BLaER1 (cell line): ENCODE data around the gene CNTN5.

Experiments used
- H3K27ac ChIP-seq: shearing (Covaris generic); formaldehyde crosslinking; 2 replicates; pipeline ENCODE4 v1.8.1; 2022
- H3K27me3 ChIP-seq: shearing (Covaris generic); formaldehyde crosslinking; 2 replicates; pipeline ENCODE4 v1.8.1; 2022
- H3K36me3 ChIP-seq: shearing (Covaris generic); formaldehyde crosslinking; 2 replicates; pipeline ENCODE4 v1.8.1; 2022
- H3K4me1 ChIP-seq: shearing (Covaris generic); formaldehyde crosslinking; 2 replicates; pipeline ENCODE4 v1.8.1; 2022
- H3K4me2 ChIP-seq: shearing (Covaris generic); formaldehyde crosslinking; 2 replicates; pipeline ENCODE4 v1.8.1; 2022
- H3K4me3 ChIP-seq: shearing (Covaris generic); formaldehyde crosslinking; 2 replicates; pipeline ENCODE4 v1.8.1; 2022
- H3K9ac ChIP-seq: shearing (Covaris generic); formaldehyde crosslinking; 2 replicates; pipeline ENCODE4 v1.8.1; 2022
- H3K9me3 ChIP-seq: shearing (Covaris generic); formaldehyde crosslinking; 2 replicates; pipeline ENCODE4 v1.8.1; 2022
- H4K20me1 ChIP-seq: shearing (Covaris generic); formaldehyde crosslinking; 2 replicates; pipeline ENCODE4 v1.8.1; 2022
- Cebpa-rat ChIP-seq: shearing (Covaris generic); IDR thresholded peaks from 2 replicates; pipeline ENCODE4 v1.8.1; 2022

CNTN5 gene

GRCh38 chr11:100013011-100013410, 992.3 kb downstream of the CNTN5 start:
- peaks cover 18% of the 10 kb centered on the region for H3K4me1 ChIP-seq
- H3K9ac ChIP-seq, result no peak overlapping the region
- no peak overlapping the region for H3K27ac ChIP-seq
- no peaks in the 10 kb centered on the region for H3K36me3 ChIP-seq
- no peak for TF ChIP-seq Cebpa-rat
- H3K9me3 ChIP-seq, result no peaks in the 10 kb centered on the region
- no peaks in the 10 kb centered on the region for H3K27me3 ChIP-seq
- no peak overlapping the region for H3K4me2 ChIP-seq
- no peaks in the 10 kb centered on the region for H4K20me1 ChIP-seq
- no peak overlapping the region for H3K4me3 ChIP-seq

DNA sequence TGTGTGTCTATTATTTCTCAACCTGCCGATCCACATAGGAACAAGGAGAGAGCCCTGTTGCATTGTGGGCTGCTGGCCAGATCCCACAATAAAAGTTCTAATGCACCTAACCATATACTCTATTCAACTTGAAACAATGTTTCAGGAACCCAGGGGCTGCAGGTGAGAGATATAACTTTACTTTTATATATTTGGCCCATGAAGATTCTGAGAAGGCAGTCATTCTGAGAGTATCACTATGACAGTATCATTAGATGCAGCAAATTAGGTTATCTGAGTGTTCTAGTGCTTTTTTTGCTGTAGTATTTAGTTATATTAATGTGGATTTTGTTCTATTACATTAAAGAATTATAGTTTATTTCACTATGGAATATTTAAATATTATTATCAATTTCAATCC, 1011.2 kb downstream of the CNTN5 start:
- H3K36me3 ChIP-seq, result no peaks in the 10 kb centered on the region
- H3K4me3 ChIP-seq, result no peak overlapping the region
- no peak overlapping the region for H3K4me2 ChIP-seq
- no peak overlapping the region for H3K9ac ChIP-seq
- no peaks in the 10 kb centered on the region for H3K4me1 ChIP-seq
- no peak overlapping the region for H3K27ac ChIP-seq
- no peak for TF ChIP-seq Cebpa-rat
- H3K9me3 ChIP-seq, result peaks cover 4% of the 10 kb centered on the region
- H3K27me3 ChIP-seq, result no peaks in the 10 kb centered on the region
- no peaks in the 10 kb centered on the region for H4K20me1 ChIP-seq

DNA sequence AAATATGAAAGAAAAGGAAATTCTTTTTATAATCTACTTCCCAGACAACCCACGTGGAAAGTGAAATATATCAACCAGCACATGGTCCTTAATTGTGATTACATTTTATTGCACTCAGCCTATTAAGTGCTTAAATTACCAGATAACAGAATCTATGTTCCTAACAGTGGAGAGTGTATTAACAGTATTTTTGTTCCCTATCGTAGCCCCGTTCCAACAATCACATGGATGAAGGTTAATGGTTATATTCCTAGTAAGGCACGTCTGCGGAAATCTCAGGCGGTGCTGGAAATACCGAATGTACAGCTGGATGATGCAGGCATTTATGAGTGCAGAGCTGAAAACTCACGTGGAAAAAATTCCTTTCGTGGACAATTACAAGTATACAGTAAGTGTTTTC, 1040.3 kb downstream of the CNTN5 start:
- Histone ChIP-seq H3K9me3 (no peaks in the 10 kb centered on the region), H3K4me3 (no peak overlapping the region), H4K20me1 (no peaks in the 10 kb centered on the region), H3K4me1 (no peaks in the 10 kb centered on the region), H3K27me3 (no peaks in the 10 kb centered on the region), H3K36me3 (no peaks in the 10 kb centered on the region), H3K27ac (no peak overlapping the region), H3K4me2 (no peak overlapping the region), H3K9ac (no peak overlapping the region)
- TF ChIP-seq Cebpa-rat, result no peak

GRCh38 chr11:100066399-100066798, 1045.7 kb downstream of the CNTN5 start:
- Histone ChIP-seq H4K20me1 (no peaks in the 10 kb centered on the region), H3K27ac (no peak overlapping the region), H3K4me1 (no peaks in the 10 kb centered on the region), H3K9me3 (no peaks in the 10 kb centered on the region), H3K36me3 (no peaks in the 10 kb centered on the region), H3K9ac (no peak overlapping the region), H3K27me3 (no peaks in the 10 kb centered on the region), H3K4me3 (no peak overlapping the region), H3K4me2 (no peak overlapping the region)
- TF ChIP-seq Cebpa-rat, result no peak

DNA sequence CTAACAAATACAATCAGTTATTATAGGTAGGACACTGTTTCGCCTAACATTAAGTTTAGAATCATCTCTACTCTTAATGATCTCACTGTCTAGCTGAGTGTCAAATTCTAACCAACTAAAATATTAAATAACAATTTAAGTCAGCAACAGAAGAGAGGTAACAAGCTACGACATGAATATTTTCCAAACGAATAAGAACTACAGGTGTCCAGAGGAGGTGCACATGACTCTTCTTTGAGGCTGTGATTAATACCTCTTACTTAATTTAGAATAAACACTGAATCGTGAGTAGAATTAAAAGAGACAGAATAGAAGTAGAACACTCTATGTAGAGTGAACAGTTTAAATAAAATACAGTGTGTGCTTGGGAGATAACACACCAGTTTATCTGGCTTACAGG, 1047.4 kb downstream of the CNTN5 start:
- TF ChIP-seq Cebpa-rat, result no peak

DNA sequence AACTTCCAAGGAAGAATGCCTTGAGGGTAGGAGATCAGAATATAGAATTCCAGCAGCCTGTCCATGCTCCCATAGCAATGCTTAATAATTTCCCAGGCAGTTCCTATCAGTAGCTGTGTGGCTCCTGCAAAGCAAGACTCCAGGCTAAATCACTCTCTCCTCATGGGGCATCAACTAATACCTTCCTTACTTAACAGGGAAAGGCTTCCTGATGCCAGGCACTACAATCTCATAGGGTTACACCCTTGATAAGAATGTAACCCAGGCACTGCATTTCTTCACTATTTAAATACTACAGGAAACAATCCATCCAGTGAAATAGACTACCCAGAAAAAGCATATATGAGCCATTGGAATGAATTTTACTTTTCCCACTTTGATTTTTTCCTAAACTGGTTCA, 1051.4 kb downstream of the CNTN5 start:
- H3K9ac ChIP-seq, result no peak overlapping the region
- no peak overlapping the region for H3K4me2 ChIP-seq
- no peaks in the 10 kb centered on the region for H3K27me3 ChIP-seq
- no peak overlapping the region for H3K27ac ChIP-seq
- H4K20me1 ChIP-seq, result no peaks in the 10 kb centered on the region
- H3K4me3 ChIP-seq, result no peak overlapping the region
- H3K4me1 ChIP-seq, result no peaks in the 10 kb centered on the region
- TF ChIP-seq Cebpa-rat, result no peak
- no peaks in the 10 kb centered on the region for H3K9me3 ChIP-seq
- H3K36me3 ChIP-seq, result no peaks in the 10 kb centered on the region

More for the DNA sequence above, 1047.4 kb downstream of the CNTN5 start:
- no peaks in the 10 kb centered on the region for H3K27me3 ChIP-seq
- H3K9ac ChIP-seq, result no peak overlapping the region
- H3K9me3 ChIP-seq, result no peaks in the 10 kb centered on the region
- H3K4me1 ChIP-seq, result no peaks in the 10 kb centered on the region
- no peak overlapping the region for H3K27ac ChIP-seq
- H4K20me1 ChIP-seq, result no peaks in the 10 kb centered on the region
- H3K36me3 ChIP-seq, result no peaks in the 10 kb centered on the region
- H3K4me3 ChIP-seq, result no peak overlapping the region
- H3K4me2 ChIP-seq, result no peak overlapping the region

GRCh38 chr11:100080381-100080780, 1059.6 kb downstream of the CNTN5 start:
- H3K4me1 ChIP-seq, result no peaks in the 10 kb centered on the region
- H3K4me3 ChIP-seq, result no peak overlapping the region
- H3K9ac ChIP-seq, result no peak overlapping the region
- H3K27ac ChIP-seq, result no peak overlapping the region
- TF ChIP-seq Cebpa-rat, result no peak
- H3K4me2 ChIP-seq, result no peak overlapping the region
- H4K20me1 ChIP-seq, result no peaks in the 10 kb centered on the region
- H3K36me3 ChIP-seq, result no peaks in the 10 kb centered on the region
- H3K27me3 ChIP-seq, result no peaks in the 10 kb centered on the region
- no peaks in the 10 kb centered on the region for H3K9me3 ChIP-seq

DNA sequence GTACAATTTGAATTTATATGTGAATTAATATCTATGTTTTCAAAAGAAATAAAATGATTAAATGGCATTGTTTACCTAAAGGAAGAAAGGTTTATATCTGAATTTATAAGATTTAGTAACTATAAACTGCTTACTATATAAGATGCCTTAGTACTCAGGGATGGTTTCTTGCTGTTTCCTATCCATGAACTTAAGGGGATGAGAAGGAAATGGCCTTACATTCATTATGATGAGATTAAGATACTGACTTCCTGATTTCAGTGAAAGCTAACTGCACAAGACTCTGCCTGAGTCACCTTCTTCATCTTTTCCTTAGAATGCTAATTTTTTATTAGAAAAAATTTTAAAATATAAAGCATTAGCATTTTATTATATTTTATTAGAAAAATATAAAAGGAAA, 1060.1 kb downstream of the CNTN5 start:
- no peak overlapping the region for H3K27ac ChIP-seq
- no peaks in the 10 kb centered on the region for H3K9me3 ChIP-seq
- no peak overlapping the region for H3K9ac ChIP-seq

DNA sequence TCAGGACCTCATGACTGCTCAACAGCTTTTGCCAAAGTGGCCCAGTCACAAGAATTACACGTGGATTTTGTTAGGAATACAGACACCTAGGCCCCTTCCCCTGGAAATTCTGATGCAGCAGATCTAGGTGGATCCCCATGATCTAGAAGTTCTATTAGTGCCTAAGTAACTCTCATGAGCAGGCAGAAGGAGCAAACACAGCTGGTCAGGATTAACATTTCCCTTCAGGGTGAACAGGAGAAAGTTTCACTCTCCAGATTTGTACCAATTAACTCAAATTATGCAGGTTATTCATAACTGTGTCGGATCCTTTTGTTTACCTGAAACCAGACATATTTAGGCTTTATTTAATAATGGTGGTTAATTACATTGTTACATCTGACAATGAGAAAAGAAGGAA, 1072.9 kb downstream of the CNTN5 start:
- H3K4me1 ChIP-seq, result no peaks in the 10 kb centered on the region
- no peak overlapping the region for H3K4me2 ChIP-seq
- H3K4me3 ChIP-seq, result no peak overlapping the region
- no peaks in the 10 kb centered on the region for H3K9me3 ChIP-seq
- H3K9ac ChIP-seq, result no peak overlapping the region
- no peak overlapping the region for H3K27ac ChIP-seq
- TF ChIP-seq Cebpa-rat, result no peak
- no peaks in the 10 kb centered on the region for H3K36me3 ChIP-seq
- H3K27me3 ChIP-seq, result no peaks in the 10 kb centered on the region
- no peaks in the 10 kb centered on the region for H4K20me1 ChIP-seq

More for the DNA sequence above, 1060.1 kb downstream of the CNTN5 start:
- H3K4me1 ChIP-seq, result no peaks in the 10 kb centered on the region
- no peaks in the 10 kb centered on the region for H3K27me3 ChIP-seq
- H3K4me3 ChIP-seq, result no peak overlapping the region
- H3K4me2 ChIP-seq, result no peak overlapping the region
- TF ChIP-seq Cebpa-rat, result no peak
- no peaks in the 10 kb centered on the region for H4K20me1 ChIP-seq
- H3K36me3 ChIP-seq, result no peaks in the 10 kb centered on the region

DNA sequence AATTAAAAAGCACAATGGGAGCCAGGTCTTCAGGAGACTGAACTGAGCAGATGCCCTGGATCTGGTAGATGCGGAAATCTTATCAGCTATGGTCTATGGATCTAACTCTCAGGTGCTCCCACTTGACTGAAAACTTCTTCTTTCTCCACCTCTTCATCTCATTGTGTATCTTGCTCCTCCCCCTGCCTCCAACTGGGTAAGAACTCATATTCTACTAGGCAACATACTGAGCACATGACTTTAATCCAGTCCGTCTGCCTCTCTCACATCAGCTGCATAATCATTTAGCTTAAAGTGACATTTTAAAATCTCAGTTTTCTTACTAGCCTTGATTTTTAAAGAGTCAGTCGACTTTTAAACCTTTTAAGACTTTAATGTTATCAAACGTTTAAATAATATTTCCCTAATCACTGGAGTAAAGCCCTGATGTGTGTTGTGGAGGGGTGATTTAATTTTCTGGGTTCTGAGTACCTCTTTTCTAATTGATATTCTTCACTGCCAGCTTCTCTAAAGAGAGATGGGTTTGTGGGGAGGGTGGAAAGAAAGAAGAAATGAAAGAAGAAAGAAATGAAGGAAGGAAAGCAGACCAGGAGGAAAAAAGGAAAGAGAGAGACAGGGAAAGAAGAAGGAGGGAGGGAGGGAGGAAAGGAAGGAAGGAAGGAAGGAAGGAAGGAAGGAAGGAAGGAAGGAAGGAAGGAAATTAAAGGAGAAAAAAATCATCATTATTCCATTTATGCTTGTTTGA, 1073.5 kb downstream of the CNTN5 start:
- H3K4me2 ChIP-seq, result no peak overlapping the region
- H3K4me1 ChIP-seq, result no peaks in the 10 kb centered on the region
- H4K20me1 ChIP-seq, result no peaks in the 10 kb centered on the region
- TF ChIP-seq Cebpa-rat, result no peak
- H3K4me3 ChIP-seq, result no peak overlapping the region
- no peak overlapping the region for H3K9ac ChIP-seq
- no peaks in the 10 kb centered on the region for H3K36me3 ChIP-seq
- no peaks in the 10 kb centered on the region for H3K9me3 ChIP-seq
- H3K27me3 ChIP-seq, result no peaks in the 10 kb centered on the region
- H3K27ac ChIP-seq, result no peak overlapping the region

- Histone ChIP-seq H4K20me1 (no peaks in the 10 kb centered on the region), H3K4me2 (no peak overlapping the region), H3K36me3 (no peaks in the 10 kb centered on the region), H3K4me1 (no peaks in the 10 kb centered on the region), H3K4me3 (no peak overlapping the region), H3K9ac (no peak overlapping the region), H3K27ac (no peak overlapping the region), H3K9me3 (no peaks in the 10 kb centered on the region), H3K27me3 (no peaks in the 10 kb centered on the region)
- no peak for TF ChIP-seq Cebpa-rat
These were observed 1075.1 kb downstream of the CNTN5 start for GRCh38 chr11:100095809-100096208.
